Stimulated activated CD4-positive, alpha-beta T cell treated with anti-CD3 and anti-CD28 coated beads, Interleukin-4, amount 100 ng/mL, for 48 hours (primary cell): ENCODE data around the gene INF2.
A peak's percentile ranks its signal among the peaks of the same experiment; 100 is the strongest.

Source experiments
- DNase-seq, 2 donors: peaks; one replicate each; pipeline ENCODE4 v3.0.0-alpha.2; 2020; ENCODE audit warnings: low read depth in 2 of 2

Gene INF2

DNA sequence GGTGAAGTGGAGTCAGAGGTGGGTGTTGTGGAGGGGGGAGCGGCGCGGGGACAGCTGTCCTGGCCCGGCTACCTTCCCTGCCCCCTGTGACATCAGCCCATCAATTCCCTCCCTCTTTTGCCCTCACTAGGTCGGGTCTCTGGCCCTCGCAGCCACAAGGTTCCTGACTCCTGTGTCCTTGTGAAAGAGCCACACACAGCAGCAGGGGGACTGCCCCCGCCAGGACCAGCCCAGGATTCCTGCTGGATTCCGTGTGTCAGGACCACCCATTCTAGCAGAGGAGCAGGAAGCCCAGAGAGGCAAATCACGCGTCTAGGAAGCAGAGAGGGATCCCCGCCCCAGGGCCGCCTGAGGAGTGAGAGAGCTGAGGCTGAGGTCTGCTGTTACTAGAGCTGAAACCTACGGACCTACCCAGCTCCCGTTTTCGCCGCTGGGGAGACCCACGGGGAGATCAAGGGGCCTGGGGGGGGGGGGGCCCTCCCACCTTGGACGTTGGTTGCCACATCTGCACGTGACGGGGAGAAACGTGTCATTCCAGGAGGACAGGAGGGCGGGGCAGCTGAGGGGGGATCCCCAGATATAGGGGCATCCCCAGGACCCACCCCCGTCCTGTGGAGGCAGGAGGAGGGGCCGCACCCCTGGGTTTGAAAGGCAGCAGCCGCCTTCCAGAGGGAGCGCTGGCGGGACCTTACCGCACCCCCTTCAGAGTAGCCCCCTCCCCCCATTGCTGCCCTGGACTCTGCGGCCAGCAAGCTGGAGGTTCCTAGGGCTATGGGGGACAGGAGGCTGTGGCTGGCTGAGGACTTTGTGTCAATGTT lies 12.5 kb upstream of the INF2 start:
- DNase-seq = peak; percentile 37 to 57

DNA sequence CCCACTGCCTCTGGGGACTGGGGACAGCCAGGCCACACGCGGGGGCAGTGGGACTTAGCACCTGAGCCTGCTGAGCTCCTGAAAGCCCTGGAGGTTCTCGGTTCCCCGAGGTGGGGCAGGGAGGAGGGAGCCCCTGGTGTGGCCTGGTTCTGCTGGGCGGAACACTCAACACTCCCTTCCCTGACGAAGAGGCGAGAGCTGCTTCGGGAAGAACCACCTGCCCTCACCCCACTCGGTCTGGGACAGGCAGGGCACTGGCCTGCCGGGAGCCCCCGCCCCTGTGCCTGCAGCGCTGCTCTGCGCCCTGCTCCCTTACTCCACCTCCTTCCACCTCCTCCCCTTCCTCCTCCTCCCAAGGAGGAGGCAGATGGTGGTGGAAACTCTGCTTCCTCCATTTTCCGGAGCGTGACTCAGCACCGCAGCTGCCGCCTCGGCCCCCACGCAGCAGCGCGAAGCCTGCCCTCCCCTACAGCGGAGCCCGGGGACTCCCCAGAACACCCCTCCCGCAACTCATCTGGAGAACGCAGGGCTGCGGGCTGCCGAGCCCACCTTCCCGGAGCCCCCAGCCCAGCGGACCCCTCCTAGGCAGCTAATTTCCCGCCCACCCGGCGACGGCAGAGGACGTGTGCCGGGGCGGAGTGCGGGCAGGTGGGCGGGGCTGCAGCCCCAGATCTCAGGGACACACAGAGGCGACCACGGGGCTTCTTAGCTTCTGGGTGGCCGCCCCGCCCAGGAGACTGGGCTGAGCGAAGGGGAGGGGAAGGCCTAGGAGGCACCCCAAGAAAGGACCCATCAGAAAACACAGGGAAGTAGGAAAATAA lies 11.7 kb upstream of the INF2 start:
- peak; percentile 59 to 78 for DNase-seq

DNA sequence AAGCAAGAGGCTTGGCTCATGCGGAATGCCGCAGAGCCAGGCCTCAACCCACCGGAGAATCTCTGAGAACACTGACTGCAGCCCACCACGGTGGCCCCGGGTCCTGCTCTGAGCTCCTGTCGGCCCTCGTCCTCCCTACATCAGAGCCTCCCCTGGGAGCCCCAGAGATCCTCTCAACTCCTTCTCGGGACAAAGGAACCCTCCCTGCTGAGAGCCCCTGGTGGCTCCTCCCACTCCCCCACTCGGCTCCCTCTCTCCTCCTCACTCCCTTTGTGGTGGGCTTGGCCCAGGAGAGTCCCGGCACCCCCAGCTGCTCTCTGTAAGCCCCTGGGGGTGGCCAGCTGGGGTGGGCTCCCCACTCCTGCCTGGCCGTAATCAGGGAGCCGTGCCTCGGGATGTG lies 11.1 kb upstream of the INF2 start:
- DNase-seq = no peak

DNA sequence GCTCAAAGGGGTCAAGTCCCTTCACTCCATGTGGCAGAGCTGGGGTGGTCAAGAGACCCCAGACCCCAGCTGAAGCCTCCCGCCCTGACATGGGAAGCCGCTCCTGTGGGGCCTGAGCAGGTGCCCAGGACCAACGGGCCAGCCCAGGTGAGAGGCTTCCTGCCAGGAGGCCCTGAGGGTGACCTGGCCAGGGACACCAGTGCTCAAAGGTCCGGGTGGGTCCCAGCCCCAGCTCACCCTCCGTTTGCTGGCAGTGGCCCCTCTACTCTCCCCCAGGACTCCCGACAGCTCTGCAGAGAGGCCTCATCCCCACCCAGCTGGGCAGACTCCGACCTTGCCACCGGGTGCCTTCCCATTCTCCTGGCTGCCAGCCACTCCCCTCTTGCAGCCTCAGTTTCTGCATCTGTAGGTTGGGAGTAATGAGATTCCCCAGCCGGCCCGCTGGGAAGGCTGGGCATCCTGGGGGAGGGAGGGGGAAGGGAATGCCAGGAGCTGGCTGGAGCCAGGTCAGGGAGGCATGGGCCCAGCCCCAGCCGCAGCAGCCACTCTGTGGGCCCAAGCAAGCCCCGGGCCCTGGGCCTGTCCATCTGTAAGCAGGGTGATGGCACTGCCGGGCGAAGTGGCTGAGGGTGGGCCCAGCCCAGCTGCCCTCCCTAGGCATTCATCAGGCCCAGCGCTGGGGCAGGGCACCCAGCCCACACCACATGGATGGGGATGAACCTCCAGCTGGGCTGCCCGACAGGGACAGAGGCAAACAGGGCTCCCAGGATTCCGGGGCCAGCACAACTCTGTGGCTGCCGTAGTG lies 10.3 kb upstream of the INF2 start:
- DNase-seq = no peak

DNA sequence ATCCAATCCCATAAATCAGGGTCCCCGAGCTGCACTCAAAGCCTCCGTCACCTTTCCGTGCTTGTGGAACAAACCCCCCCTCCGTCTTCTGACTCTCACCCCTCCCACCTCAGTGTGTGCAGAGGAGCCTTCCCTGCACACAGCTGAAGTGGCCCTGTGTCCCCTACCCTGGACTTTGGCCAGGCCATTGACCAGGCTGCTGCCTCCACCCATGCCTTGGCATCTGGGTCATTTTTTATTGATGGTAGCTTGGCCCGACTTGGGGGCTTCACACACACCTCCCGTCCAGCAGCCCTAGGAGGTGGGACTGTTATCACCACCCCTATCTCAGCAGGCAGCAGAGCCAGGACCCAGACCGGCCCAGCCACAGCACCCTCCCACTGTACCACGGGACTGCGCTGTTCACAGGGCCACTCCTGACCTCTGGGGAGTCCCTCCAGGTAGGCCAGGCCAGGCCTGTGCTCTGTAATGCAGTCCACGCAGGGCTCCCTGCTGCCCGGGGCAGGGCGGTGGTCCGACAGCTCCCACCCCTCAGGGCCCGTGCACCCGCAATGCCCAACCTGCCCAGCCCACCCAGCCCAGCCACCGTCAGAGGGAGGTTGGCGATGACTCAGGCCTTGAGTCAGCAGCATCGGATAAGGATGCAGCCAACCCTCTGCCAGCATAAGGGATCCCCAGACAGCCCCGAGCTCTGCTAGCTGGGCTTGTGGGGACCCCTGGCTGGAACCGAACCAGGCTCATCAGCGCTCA lies 9.2 kb upstream of the INF2 start:
- DNase-seq = no peak

DNA sequence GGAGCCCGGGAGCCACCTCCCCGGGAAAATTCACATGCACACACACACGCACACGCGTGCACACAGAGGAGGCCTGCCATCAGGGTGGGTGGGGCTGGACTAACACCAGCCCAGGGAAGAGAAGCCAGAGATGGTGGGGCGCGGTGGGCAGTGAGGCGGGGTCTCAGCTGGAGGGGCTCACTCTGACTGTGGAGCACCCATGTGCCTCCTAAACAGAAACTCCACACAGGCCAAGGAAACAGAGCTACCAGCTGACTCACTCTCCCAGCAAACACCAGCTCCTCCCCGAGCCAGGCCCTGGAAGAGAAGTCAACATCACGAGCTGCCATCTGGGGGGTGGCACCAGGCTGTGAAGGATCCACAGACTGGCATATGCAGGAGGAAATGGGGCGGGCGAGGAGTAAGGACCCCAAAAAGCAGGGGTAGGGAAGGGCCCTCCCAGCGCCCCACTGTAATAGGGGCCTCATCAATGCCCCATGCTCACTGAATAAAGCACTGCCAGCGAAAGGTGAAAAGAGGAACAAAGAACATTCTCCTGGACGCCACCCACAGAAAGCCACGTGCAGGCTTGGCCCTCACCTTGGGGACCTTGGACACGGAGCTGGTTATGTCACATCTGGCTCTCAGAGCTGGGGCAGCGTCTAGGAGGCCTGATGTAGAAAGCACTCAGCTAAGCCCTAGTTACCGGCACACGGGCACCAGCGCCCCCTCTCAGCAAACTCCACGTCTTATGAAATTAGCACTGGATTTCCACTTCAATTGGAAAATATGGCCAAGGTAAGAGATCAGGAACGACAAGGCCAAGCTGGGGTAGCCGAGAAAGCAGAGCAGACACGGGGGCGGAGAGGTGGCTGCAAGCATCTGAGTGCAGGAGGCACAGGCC lies 8.4 kb upstream of the INF2 start:
- DNase-seq = no peak

DNA sequence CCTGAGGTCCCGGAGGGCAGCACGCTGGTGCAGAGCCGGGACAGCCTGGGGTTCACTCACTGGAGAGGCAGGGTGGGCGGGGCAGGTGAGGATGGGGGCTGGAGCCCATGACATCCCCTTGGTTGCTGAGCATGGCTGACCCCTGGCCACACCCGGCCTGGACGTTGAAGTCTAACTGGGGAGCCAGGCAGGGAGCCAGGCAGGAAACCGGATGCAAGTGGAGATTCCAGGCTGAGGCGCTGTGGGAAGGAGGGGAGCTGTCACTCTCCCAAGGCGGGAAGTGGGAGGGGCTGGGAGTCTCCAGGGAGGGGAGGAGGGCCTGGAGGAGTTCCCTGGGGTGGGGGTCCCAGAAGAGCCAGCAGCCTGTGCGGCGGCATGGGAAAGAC lies 7.7 kb upstream of the INF2 start:
- DNase-seq = no peak

DNA sequence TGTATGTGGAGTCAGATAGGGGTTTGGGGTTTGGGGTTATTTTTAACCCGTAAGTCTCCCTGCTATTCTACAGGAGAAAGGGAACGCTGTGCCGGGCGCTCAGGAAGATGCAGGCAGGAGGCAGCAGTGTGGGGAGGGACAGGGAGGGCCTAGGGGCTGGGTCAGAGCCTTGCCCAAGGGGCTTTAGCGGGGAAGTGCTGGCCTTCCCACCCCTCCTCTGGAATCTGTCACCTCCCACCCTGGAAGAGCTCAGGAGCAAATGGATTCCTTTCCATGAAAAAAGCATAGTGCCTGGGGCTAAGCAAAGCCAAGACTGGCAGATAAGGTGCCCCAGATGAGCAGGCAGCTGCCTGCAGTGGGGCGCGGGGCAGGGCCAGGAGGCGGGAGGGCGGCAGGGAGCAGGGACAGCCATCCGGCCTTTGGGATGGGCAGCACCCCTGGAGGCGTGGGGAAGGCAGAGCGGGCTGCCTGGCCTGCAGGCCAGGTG lies 7.3 kb upstream of the INF2 start:
- DNase-seq = no peak

DNA sequence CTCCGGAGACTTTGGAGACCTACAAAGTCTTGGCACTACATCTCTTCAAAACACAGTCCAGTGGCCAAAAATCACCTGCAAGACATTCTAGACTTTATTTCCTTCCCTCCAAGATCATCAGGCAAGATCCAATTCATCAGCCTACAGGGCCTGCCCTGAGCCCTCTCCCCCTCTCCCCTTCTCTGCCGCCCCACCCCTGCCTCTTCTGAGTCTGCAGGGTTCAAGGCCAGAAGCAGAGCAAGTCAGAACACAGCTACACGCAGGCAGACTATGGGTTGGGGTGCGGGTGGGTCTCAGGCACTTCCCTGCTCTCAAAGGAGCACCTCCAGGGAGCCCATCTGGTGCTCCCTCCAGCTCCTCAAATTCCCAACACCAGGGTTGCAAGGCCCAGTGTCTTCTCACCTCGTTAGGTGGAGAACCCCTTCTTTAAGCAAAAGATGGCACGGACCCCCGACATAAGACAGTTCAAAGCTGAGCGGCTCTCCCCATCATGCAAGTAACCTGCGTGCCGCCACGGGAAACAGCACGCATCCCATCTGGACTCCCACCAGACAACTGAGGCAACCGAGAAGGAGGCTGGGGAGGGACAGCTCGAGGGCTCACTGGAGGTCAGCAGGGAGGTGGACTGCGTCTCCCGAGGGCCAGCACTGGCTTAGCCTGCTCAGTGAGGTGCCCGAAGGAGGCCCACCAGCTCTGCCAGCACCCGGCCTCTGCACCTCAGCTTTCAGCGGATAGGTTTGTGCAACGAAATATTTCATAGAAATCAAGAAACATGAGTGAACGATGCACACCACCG lies 5.6 kb upstream of the INF2 start:
- DNase-seq = no peak

DNA sequence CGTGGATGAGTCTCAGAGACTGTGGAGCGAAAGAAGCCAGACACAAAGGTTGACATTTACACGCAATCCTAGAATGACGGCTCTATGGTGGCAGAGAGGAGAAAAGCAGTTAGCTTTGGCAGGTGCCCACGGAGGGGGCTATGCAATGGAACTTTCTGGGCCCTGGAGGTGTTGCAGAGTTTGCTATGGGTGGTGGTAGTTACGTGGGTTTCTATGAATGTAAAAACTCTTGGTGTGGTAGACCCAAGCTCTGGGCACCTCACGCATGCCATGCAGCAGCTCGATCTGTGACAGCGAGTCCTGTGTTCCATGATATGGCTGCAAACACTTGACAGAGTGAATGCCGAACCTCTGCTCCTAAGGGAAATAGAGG lies 5.0 kb upstream of the INF2 start:
- no peak for DNase-seq

DNA sequence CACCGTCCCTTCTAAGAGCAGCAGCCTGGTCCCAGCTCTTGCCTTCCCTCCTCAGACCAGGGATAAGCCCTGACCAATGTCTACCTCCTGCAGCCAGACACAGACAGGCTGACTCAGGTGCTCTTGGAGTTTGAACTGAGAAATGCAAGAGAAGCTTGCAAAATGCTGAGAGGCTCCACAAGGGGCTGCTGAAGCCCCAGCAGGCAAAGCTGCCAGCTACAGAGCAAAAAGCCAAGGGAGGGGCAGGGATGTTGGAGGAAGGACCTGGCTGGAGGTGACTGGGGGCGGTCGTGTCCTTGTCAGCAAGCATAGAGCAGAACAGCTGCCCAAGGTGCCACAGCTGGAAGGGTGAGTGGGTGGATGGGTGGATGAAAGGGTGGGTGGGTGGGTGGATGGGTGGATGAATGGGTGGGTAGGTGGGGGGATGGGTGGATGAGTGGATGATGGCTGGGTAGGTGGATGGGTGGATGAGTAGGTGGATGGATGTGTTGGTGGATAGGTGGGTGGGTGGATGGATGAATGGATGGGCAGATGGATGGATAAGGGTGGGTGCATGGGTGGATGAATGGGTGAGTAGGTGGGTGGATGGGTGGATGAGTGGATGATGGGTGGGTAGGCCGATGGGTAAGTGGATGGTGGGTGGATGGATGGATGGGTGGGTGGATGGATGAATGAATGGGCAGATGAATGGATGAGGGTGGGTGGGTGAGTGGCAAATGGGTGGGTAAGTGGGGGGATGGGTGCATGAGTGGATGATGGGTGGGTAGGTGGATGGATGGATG lies 4.0 kb upstream of the INF2 start:
- no peak for DNase-seq

DNA sequence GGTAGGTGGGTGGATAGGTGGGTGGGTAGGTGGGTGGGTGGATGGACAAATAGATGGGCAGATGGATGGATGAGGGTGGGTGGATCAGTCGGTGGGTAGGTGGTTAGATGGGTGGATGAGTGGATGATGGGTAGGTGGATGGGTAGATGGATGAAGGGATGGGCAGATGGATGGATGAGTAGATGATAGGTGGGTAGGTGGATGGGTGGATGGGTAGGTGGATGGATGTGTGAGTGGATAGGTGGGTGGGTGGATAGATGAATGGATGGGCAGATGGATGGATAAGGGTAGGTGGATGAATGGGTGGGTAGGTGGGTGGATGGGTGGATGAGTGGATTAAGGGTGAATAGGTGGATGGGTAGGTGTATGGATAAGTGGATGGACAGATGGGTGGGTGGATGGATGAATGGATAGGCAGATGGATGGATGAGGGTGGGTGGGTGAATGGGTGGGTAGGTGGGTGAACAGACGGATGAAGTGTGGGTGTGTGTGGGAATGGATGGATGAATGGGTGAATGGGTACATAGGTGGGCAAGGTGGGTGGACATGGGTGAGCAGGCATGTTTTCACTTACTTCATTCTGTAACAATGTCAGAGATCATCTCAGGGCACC lies 3.3 kb upstream of the INF2 start:
- no peak for DNase-seq

DNA sequence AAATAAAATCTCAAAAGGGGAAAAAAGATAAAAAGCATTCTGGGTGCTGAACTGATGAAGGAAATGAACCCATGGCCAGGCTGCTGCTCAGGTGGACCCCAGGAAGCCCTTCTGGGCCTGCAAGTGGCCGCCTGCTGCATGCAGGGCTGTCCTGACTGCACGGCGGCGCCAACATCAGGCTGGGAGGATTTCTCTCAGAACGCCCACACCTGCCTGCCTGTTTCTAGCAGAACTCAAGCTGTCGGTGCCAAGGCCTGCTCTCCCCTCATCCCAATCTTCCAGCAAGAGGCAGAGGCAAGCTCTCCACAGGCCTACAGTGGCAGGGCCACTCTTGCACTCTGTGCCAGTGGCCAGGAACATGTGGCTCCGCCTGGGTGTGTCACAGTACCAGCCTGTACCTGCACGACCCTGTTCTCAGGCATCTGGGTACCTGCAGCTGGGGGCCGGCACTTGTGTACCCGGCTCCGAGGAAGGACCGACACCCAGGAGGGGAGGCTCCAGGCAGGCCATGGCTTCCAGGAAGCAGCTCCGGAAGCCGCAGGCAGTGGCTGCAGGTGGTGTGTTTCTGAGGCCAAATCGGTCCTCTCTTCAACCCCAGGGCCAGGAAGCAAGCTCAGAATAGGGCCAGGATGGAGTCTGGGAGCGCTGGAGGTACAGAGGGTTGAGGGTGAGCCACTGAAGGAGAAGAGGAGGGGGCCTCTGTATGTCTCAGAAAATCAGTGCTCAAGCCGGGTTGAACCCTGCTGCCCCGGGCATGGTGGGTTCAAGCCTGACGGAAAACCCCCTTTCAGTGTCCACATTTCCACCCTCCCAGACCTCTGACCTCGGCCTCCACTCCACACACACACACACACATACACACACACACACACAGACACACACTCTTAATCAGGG lies 2.5 kb upstream of the INF2 start:
- DNase-seq = no peak

DNA sequence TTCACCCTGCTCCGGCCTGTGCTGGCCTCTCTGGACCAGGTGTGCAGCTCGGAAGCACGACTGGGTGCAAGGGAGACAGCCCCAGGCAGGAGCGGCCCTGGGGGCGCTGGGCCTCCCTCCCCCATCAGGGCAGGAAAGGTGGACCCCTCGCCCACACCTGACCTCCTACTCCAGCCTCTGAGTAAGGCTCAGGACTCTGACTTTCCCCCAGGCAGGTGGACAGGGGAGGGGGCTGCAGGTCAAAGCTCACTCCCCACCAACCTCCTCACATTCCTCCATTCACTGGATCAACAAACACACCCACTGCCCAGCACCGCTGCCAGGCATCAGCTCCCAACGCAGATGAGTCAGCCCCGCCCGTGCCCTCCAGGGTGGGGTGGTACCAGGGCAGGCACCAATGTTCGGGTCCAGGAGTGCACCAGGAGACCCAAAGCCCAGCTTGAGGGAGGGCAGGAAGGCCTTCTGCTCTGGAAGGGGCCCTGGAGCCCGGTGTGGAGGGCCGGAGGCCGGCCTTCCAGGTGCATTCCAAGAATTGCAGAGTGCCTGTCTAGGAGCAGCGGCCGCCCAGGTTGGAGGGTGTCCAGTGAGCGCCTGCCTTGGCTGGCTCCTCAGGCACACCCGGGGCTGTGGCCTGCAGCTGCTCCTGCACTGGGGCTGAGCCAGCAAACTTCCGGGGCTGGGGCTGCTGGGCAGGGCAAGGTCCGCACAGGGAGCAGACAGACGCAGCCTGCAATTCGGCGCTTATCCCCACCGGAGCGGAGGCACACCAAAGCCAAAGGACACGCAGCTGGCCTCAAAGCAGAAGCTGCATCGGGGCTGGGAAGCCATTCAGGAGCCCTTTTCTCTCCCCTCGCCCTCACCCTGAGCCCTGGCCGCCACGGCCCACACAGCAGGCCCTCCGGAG lies 1.6 kb upstream of the INF2 start:
- DNase-seq = no peak

DNA sequence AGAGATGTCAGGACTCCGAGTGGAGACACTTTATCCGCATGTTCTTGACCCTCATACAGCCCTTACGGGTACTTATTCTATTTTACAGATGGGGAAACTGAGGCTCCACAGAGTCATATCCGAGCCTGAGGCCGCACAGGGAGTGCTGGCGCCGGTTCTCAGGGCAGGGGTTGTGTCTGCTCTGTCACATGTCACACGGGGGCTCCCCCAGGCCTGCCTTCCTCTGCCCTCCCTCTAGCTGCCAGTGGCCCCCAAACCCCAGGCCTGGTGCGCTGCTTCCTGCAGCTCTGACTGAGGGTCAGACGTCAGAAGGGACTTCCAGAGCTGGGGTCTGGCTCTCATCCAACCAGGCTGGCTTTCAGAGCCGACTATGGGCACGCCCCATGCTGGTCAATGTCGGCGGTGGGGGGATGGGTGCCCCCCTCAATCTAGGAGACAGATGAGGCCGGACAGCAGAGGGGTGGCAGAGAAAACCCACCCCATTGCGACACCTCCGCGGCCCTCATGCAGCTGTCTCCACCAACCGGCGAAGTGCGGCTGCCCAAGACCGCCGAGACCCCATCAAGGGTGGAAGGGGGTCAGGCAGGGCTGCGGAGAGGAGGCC lies 811 bp upstream of the INF2 start:
- DNase-seq = no peak
